CD4-positive, alpha-beta T cell treated with Interleukin-6 at 100 ng/mL for 8 hours (primary cell): ENCODE results near the gene ELOVL6.
"Not testable (repeated sequence)": the region's sequence is repeated elsewhere in the genome, so short reads cannot be mapped to it uniquely, and the experiment has no call there.

Source experiments
- DNase-seq: peaks from one replicate; pipeline ENCODE4 v3.0.0-alpha.2; 2020; ENCODE audit warnings: mixed read lengths, low spot score

ELOVL6 gene

DNA sequence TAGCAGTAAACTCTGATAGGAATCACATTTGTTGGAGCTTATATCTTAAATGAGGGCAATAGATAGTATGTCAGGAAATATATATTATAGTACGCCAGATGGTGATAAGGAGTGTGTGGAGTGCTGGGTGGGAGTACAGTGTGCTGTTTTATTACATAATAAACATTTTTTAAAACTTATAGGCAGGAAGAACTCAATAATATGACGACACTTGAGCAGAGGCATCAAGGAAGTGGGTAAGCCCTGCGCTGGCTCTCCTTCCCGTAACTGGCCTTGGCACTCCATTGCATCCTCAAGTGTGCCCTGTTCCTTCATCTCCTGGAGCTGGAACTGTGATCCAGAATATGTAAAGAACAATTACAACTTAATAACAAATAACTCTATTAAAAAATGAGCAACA lies 123.8 kb downstream of the ELOVL6 start:
- DNase-seq: no peak

- DNase-seq: no peak
These were observed 125.2 kb downstream of the ELOVL6 start for GRCh38 chr4:110073053-110073845.

GRCh38 chr4:110071466-110071865 lies 126.9 kb downstream of the ELOVL6 start:
- DNase-seq: no peak

DNA sequence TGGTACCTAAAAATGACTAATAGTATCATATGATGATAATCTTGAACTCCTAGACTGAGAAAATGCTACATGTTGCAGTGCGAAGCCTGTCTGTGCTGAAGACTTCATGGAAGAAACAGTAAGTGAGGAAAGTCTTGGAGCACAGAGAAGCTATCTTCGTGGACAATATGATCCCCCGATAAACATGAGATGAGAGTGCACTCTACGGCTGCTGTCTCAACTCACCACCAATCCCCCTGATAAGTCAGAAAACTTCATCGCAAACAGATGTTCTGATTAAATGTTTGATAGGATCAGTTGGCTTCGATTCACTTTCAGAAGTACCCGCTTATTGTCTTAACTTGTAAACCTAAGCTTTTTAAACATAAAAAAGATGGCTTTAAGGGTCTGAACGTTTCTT lies 130.2 kb downstream of the ELOVL6 start:
- DNase-seq: no peak

- DNase-seq: no peak
These were observed 133.5 kb downstream of the ELOVL6 start for GRCh38 chr4:110064934-110065333.

DNA sequence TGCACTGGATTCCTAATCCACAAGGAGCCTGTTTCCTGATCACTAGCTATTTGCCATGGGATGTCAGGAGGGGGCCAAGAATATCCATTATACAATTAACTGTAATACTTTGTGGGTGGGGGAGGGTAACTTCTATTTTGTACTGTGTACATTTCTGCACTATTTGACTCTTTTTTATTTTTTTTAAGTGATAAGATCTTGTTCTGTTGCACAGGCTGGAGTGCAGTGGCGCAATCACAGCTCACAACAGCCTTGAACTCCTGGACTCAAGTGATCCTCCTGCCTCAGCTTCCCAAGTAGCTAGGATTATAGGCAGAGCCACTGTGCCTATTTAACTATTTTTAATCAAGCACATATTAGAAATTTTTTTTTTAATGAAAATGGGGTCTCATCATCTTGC lies 134.1 kb downstream of the ELOVL6 start:
- DNase-seq: no peak

DNA sequence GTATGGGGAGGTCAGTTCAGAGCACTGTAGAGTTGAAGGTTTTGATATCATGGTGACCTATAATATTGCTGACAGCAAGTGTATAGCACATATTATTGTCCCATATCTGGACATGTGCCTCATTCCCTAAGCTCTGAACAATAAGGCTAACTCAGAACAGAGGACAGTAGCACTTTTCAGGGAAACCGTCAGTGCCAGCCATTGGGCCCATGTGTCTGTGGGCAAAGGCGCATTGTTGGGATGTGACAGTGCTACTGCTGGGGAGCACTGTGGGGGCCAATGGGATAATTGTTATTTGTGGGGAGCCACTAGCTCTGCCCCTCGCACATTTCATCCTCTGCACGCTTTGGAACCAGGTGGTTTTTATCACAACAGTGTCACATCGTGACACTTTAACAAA lies 136.2 kb downstream of the ELOVL6 start:
- DNase-seq: no peak

DNA sequence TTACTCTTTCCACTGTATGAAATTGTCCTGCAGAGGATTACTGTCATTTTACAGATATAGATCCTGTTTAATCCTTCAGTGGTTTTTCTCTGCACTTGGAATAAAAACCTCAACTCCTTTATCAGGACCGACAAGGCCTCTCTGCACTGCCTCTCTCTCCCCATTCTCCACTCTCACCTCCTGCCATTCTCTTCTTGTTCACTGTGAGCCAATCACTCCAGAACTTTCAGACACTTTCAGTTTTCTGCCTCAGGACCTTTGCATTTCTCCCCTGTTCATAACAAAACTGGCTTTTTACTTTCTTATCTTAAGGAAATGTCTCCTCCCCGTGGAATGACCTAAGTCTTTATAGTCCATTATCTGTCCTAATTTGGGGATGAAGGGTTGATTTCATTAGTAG lies 137.3 kb downstream of the ELOVL6 start:
- no peak for DNase-seq

- peak; percentile 13 for DNase-seq
These were observed 138.7 kb downstream of the ELOVL6 start for GRCh38 chr4:110059556-110060191.

GRCh38 chr4:110058677-110059076 lies 139.7 kb downstream of the ELOVL6 start:
- no peak for DNase-seq

- DNase-seq: no peak
These were observed 143.2 kb downstream of the ELOVL6 start for GRCh38 chr4:110055158-110055768.

- DNase-seq: peak; percentile 48
These were observed 148.2 kb downstream of the ELOVL6 start for GRCh38 chr4:110049951-110050925.

- no peak for DNase-seq
These were observed 151.8 kb downstream of the ELOVL6 start for GRCh38 chr4:110046588-110047049.

DNA sequence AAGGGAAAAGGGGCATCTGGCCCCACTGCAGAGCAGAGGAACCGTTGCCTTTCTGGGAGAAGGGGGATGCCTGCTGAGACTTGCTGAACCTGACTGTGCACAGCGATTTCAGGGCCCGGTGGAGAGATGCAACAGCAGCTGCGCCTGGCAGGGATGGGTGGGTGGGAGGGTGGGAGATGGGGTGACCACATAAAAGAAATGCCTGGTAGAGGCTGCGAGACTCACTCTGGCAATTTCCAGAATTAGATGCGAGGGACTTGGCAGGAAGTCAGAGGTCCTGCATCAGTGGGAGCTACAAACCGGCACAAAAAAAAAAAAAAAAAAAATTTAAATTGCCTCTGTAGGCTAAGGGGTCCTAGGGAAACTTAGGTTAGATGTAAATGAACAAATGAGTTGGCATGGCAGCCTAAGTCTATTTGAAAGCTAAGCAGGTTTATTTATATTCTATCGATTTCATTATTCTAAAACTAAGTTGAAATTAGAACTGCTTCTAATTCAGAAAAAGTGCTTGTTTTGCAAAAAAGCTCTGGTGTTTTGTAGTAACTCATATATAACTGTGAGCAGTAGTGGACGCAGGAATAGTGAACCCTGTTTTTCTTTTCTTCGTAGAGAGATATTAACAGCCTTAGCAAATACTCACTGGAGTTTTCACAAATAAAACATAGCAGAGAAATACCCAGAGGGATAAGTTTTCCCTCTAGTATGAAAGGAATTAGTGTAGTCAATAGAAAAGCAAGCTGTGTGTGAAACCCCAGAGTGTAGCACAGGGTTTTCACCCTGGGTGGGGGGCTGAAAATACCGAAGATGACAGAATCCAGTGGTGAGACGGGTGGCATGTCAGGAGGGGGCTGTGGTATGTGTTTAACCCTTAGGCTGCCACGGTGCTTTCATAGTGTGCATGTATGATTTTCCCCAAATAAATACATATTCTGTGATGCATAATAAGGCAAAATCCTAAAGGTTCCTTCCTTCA lies 155.6 kb downstream of the ELOVL6 start:
- DNase-seq: no peak

- no peak for DNase-seq
These were observed 156.7 kb downstream of the ELOVL6 start for GRCh38 chr4:110041735-110042134.

GRCh38 chr4:110039164-110039563 lies 159.3 kb downstream of the ELOVL6 start:
- not testable (repeated sequence) for DNase-seq

DNA sequence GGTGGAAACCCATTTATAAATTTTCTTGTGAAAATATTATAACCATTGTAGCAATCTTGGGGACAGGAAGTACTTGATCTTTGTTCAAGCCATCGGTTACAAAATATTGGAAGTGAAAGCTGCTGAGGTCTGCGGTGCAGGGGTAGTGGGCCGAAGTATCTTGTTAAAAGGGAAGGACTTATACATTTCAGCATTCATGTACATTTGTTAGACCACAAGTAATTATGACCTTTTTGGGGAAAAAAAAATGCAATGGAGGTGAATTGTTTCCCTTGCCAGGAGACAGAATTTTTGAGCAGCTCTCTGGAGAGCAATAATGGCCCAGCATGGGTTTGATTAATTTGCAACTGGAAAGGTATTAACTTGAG lies 164.4 kb downstream of the ELOVL6 start:
- no peak for DNase-seq

- DNase-seq: no peak
These were observed 164.9 kb downstream of the ELOVL6 start for GRCh38 chr4:110033355-110034025.

DNA sequence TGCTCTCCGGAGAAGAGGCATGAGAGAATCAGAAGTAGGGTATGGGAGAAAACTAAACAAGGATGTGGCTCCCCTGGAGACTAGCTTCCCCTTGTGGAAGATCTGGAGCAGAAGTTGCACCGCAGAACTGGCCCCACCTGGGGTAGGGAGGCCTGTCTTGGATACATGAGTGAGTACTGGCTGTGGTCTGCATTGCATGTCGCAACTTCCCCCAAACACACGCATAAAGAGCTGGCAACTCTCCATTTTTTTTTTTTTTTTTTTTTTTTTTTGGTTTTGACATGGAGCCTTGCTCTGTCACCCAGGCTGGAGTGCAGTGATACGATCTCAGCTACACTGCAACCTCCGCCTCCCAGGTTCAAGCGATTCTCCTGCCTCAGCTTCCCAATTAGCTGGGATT lies 165.8 kb downstream of the ELOVL6 start:
- DNase-seq: no peak

- no peak for DNase-seq
These were observed 172.7 kb downstream of the ELOVL6 start for GRCh38 chr4:110025718-110026117.
